Keratinocyte (primary cell): ENCODE data around the gene CCL8. TPM values are rescaled to one million over a fixed set of nuclear protein-coding genes. Genes with fewer than 3 reads are reported as not detected.

Experiments used
- DNase-seq: peaks from one replicate; pipeline ENCODE4 v3.0.0-alpha.2; 2011; ENCODE audit warnings: low read depth, missing footprints, low spot score
- FAIRE-seq: peaks from 2 replicates; lab custom pipeline; 2011; peaks lifted over from hg19 to GRCh38; lab: Jason Lieb, UNC
- H2AFZ ChIP-seq: 2 replicates; pipeline ENCODE4 v1.6.0; 2012; ENCODE audit warnings: low read length, control low read depth, inconsistent platforms; ENCODE audit not compliant: control insufficient read depth
- H3K27ac ChIP-seq: 2 replicates; pipeline ENCODE4 v1.5.1; 2011; ENCODE audit warnings: low read length; ENCODE audit not compliant: control insufficient read depth, insufficient read depth
- H3K27me3 ChIP-seq: 3 replicates; pipeline ENCODE4 v1.6.0; 2011; ENCODE audit warnings: low read length; ENCODE audit not compliant: control insufficient read depth, insufficient read depth; ENCODE audit errors: extremely low read depth
- H3K36me3 ChIP-seq, 2 experiments: 2 replicates in 1 of 2; 3 replicates in 1 of 2; pipeline ENCODE4 v1.5.1; 2011; ENCODE audit warnings: low read length in 2 of 2, mild to moderate bottlenecking in 1 of 2; ENCODE audit not compliant: control insufficient read depth in 2 of 2, insufficient read depth in 2 of 2; ENCODE audit errors: extremely low read depth in 1 of 2
- H3K4me1 ChIP-seq: 3 replicates; pipeline ENCODE4 v1.5.1; 2011; ENCODE audit warnings: low read length; ENCODE audit not compliant: control insufficient read depth, insufficient read depth; ENCODE audit errors: extremely low read depth
- H3K4me2 ChIP-seq: 3 replicates; pipeline ENCODE4 v1.6.0; 2011; ENCODE audit warnings: low read depth, low read length; ENCODE audit not compliant: control insufficient read depth, insufficient read depth; ENCODE audit errors: extremely low read depth
- H3K4me3 ChIP-seq, 3 experiments: fragments of 200-600 bp in 1 of 3; sonication (generic) in 1 of 3; 2 replicates in 2 of 3; 3 replicates in 1 of 3; pipeline ENCODE4 v1.5.1; 2011 to 2016; ENCODE audit warnings: low read length in 3 of 3, mild to moderate bottlenecking in 3 of 3, control low read depth in 2 of 3, inconsistent platforms in 1 of 3, low read depth in 1 of 3, mixed read lengths in 1 of 3, mixed run types in 1 of 3, moderate library complexity in 1 of 3; ENCODE audit not compliant: control insufficient read depth in 2 of 3, insufficient read depth in 2 of 3; ENCODE audit errors: extremely low read depth in 1 of 3
- H3K79me2 ChIP-seq: 2 replicates; pipeline ENCODE4 v1.6.0; 2012; ENCODE audit warnings: low read length; ENCODE audit not compliant: control insufficient read depth, insufficient read depth
- H3K9ac ChIP-seq: 3 replicates; pipeline ENCODE4 v1.6.0; 2011; ENCODE audit warnings: low read length; ENCODE audit not compliant: control insufficient read depth, insufficient read depth; ENCODE audit errors: extremely low read depth
- H3K9me1 ChIP-seq: 3 replicates; pipeline ENCODE4 v1.6.0; 2011; ENCODE audit warnings: low read length; ENCODE audit not compliant: control insufficient read depth, insufficient read depth; ENCODE audit errors: extremely low read depth
- H3K9me3 ChIP-seq: 2 replicates; pipeline ENCODE4 v1.5.1; 2012; ENCODE audit warnings: low read depth, low read length; ENCODE audit not compliant: control insufficient read depth
- H4K20me1 ChIP-seq: 3 replicates; pipeline ENCODE4 v1.6.0; 2011; ENCODE audit warnings: low read length; ENCODE audit not compliant: control insufficient read depth, insufficient read depth; ENCODE audit errors: extremely low read depth
- CTCF ChIP-seq, 3 experiments: IDR thresholded peaks in 1 of 3; conservative IDR thresholded peaks in 1 of 3; optimal IDR thresholded peaks in 1 of 3; 2 replicates in 2 of 3; 3 replicates in 1 of 3; pipeline versions ENCODE3 to v1.5.1; 2011; ENCODE audit warnings: low read length in 3 of 3, mild to moderate bottlenecking in 3 of 3, moderate library complexity in 2 of 3, control low read depth in 1 of 3, inconsistent platforms in 1 of 3; ENCODE audit not compliant: insufficient read depth in 2 of 3; ENCODE audit errors: extremely low read depth in 1 of 3
- EZH2 ChIP-seq: IDR thresholded peaks from one replicate; pipeline ENCODE4 v1.6.1; 2012; ENCODE audit warnings: inconsistent platforms, mild to moderate bottlenecking, low read length, moderate library complexity
- dilution Hi-C: fragments of 300-500 bp; cut with MboI; formaldehyde crosslinking; loops from one replicate; pipeline ENCODE4 v1.7.0; 2020; ENCODE audit warnings: low sequenced_read_pairs; ENCODE audit not compliant: extremely low pct_ligation_motif_present
- polyA plus RNA-seq, 5 experiments: library from polyadenylated mRNA; depleted of rRNA in 3 of 5; stranded (reverse) in 3 of 5; stranded (forward) in 1 of 5; unstranded in 1 of 5; fragments of >200 nt; gene quantifications; 1 replicate in 1 of 5; 2 replicates in 3 of 5; 3 replicates in 1 of 5; pipeline versions ENCODE4 v1.2.1 to v1.2.3, GENCODE V29; 2011 to 2012; ENCODE audit warnings: missing spikeins in 2 of 5, low read depth in 1 of 5, low replicate concordance in 1 of 5

The CCL8 gene
- polyA plus RNA-seq, 1 donor (not counting 4 experiments of a cell fraction or from before 2014, with no cell fraction given): not detected

- Histone ChIP-seq H3K4me1 (no peaks in the 10 kb centered on the region), H3K9me3 (no peaks in the 10 kb centered on the region), H3K27me3 (peaks cover 2% of the 10 kb centered on the region), H3K9ac (no peak overlapping the region), H3K27ac (no peak overlapping the region), H3K9me1 (no peaks in the 10 kb centered on the region), H3K36me3 (no peaks in the 10 kb centered on the region), H4K20me1 (no peaks in the 10 kb centered on the region), H3K4me2 (no peak overlapping the region), H3K79me2 (no peaks in the 10 kb centered on the region), H3K4me3 (no peak overlapping the region), H2AFZ (no peak overlapping the region)
- dilution Hi-C loops: loop anchor here (25.0 kb wide), 1 partner anchor 148 kb away; no protein-coding TSS in a partner anchor
- DNase-seq (no peak), FAIRE-seq (no peak)
- no peak for TF ChIP-seq CTCF (optimal IDR thresholded peaks at IDR 0.05 in 1 of 3, IDR thresholded peaks at IDR 0.05 in 1 of 3, conservative IDR thresholded peaks at IDR 0.05 in 1 of 3; ENCODE audit: extremely low read depth in 1 of 3, insufficient read depth in 2 of 3, low read length in 3 of 3)
- TF ChIP-seq EZH2: no peak
Measured at GRCh38 chr17:34360601-34361270, 41.5 kb downstream of the CCL8 start.

- Histone ChIP-seq H2AFZ (no peak overlapping the region), H3K36me3 (no peaks in the 10 kb centered on the region), H3K4me2 (no peak overlapping the region), H3K4me3 (no peak overlapping the region), H3K9me1 (no peaks in the 10 kb centered on the region), H3K27me3 (peaks cover 2% of the 10 kb centered on the region), H3K27ac (no peak overlapping the region), H3K79me2 (no peaks in the 10 kb centered on the region), H4K20me1 (no peaks in the 10 kb centered on the region), H3K4me1 (no peaks in the 10 kb centered on the region), H3K9me3 (no peaks in the 10 kb centered on the region), H3K9ac (no peak overlapping the region)
- DNase-seq: peak; percentile 48
- dilution Hi-C loops: loop anchor here (25.0 kb wide), 1 partner anchor 149 kb away; no protein-coding TSS in a partner anchor
- peak; percentile 89 for FAIRE-seq
- TF ChIP-seq CTCF (optimal IDR thresholded peaks at IDR 0.05 in 1 of 3, IDR thresholded peaks at IDR 0.05 in 1 of 3, conservative IDR thresholded peaks at IDR 0.05 in 1 of 3; ENCODE audit: extremely low read depth in 1 of 3, insufficient read depth in 2 of 3, low read length in 3 of 3): peak; percentile 95 to 100 (median 100)
- no peak for TF ChIP-seq EZH2
Measured at GRCh38 chr17:34361478-34362061, 42.3 kb downstream of the CCL8 start.
